ENCODE data around the gene APPBP2.
"Not testable (repeated sequence)": the region's sequence is repeated elsewhere in the genome, so short reads cannot be mapped to it uniquely, and the experiment has no call there.

The APPBP2 gene

DNA sequence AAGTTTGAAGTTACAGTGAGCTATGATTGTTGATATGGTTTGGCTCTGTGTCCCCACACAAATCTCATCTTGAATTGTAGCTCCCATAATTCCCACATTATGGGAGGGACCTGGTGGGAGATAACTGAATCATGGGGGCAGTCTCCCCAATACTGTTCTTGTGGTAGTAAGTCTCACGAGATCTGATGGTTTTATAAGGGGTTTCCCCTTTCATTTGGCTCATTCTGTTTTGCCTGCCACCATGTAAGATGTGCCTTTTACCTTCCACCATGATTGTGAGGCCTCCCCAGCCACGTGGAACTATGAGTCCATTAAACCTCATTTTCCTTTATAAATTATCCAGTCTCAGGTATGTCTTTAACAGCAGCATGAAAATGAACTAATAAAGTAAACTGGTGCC lies 35.4 kb downstream of the APPBP2 start:
- DNase-seq: not testable (repeated sequence)

DNA sequence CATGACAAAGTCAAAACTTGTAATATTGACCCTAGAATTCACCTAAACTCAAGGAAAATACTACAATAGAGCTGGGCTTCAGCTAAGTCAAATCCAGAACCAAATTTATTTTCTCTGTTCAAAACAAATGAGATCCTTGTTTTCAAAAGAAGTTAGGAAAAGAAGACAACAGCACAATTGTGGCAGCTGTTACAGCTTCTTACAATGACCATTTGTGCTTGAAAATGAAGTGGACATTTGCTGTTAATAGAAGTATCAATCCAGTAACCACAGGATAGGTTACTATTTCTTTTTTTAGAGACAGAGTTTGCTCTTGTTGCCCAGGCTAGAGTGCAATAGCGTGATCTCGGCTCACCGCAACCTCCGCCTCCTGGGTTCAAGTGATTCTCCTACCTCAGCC lies 44.4 kb downstream of the APPBP2 start:
- no peak for DNase-seq

DNA sequence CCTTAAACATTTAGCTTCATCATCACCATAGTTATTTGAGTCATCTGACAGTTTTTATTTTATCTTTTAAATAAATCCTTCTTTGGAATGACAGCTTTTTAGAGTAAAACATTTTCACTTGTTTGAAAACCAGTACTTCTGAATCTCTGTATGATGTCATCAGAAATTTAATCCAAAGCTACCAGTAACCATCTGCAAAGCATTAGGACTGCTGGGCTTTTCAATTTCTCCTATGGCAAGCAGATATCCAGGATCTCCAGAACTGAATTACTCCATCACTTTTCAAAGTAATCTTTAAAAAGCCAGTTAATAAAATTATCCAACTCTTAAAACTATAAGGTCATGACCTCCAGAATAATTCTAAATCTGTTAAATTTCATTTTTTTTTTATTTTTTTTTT lies 52.3 kb downstream of the APPBP2 start:
- no peak for DNase-seq

DNA sequence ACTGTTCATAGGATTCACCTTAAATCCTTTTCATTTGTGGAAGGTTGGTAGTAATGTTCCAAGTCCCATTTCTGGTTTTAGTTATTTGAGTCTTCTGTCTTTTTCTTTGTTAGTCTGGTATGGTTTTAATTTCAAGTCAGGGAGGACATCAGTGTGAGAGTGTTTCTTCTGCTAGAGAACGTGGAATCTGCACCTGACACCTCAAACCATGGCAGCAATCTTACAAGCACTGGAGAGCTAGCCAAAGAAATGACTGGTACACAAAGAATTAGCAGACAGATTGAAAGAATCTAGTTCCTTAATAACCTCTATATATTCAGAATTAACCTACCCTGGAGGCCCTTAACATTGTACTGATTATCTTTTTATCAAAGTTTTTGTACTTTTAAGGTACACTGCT lies 53.6 kb downstream of the APPBP2 start:
- no peak for DNase-seq

DNA sequence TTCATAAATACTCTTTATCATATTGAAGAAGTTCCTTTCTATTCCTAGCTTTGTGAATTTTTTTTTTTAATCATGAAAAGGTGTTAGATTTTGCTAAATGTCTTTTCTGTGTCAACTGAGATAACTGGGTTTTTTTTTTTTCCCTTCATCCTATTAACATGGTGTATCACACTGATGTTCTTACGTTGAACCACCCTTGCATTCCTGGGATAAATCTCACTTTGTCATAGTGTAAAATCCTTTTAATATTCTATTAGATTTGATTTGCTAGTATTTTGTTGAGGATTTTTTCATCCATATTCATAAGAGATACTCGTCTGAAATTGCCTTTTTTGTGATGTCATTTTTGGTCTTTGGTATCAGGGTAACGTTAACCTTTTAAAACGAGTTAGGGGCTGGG lies 54.6 kb downstream of the APPBP2 start:
- no peak for DNase-seq

- DNase-seq: no peak
Observed at GRCh38 chr17:60468371-60468770, 57.7 kb downstream of the APPBP2 start.

GRCh38 chr17:60464343-60464742 lies 61.7 kb downstream of the APPBP2 start:
- no peak for DNase-seq

GRCh38 chr17:60463157-60463835 lies 62.7 kb downstream of the APPBP2 start:
- no peak for DNase-seq

- DNase-seq: no peak
Observed at GRCh38 chr17:60461584-60461983, 64.5 kb downstream of the APPBP2 start.

- no peak for DNase-seq
Observed at GRCh38 chr17:60457148-60457547, 68.9 kb downstream of the APPBP2 start.

GRCh38 chr17:60455378-60455777 lies 70.7 kb downstream of the APPBP2 start:
- no peak for DNase-seq

GRCh38 chr17:60451965-60452364 lies 74.1 kb downstream of the APPBP2 start:
- no peak for DNase-seq

DNA sequence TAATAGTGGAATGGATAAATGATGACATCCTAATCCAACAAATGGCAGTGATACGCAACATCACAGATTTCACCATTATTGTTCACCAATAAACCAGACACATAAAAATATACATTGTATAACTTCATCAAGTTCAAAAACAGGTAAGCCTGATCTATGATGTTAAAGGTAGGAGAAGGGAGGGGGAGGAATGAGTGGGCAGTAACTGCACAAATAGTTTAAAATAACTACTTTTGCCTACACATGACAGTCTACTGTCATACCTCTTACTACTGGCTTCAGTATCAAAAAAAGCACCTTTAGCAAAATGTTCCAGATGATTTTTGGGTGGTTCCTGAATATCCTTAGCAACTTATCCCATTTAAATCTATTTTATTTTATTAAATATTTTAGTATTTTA lies 75.0 kb downstream of the APPBP2 start:
- no peak for DNase-seq

GRCh38 chr17:60447375-60447774 lies 78.7 kb downstream of the APPBP2 start:
- no peak for DNase-seq

- no peak for DNase-seq
Observed at GRCh38 chr17:60445144-60445543, 80.9 kb downstream of the APPBP2 start.

- no peak for DNase-seq
Observed at GRCh38 chr17:60443713-60444112, 82.3 kb downstream of the APPBP2 start.

DNA sequence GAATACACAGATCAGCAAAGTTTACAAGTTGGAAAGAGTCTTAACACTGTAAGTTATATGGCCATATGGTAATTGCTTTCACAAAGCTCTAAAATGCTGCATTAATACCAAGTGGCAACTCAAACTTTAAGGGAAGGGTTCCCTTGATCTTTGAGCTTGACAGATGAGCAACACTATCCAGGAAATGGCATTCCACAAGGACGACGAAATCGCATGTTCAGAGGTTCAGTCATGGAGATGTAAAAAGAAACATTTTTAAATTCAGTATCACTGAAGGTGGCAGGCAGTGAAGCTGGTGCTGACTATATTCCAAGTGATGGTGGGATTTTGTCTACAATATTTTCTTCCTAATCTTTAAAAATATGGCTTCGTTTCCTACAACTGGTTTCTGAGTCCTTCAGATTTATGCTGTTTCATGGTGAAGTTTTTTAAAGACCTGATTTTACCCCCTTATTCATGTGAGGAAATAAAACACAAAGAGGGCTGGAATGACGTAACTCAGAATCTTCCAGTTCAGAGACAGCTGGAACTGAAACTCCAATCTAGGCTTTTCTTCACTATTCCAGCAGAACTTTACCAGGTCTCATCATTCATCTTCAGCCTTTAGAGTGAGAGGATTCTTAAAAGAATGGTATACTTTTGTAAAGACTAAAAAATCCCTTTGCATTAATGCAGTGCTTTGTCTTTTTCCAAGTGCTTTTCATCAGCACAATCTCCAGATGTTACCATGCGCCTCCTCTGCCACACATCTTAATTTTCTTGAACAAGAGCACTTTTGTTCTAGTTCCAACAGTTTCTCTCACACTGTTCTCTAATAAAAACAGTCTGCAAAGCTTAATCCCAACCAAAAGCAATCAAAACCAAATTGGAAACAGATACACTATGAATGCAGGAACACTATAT lies 83.5 kb downstream of the APPBP2 start:
- no peak for DNase-seq

- no peak for DNase-seq
Observed at GRCh38 chr17:60439501-60439900, 86.5 kb downstream of the APPBP2 start.

GRCh38 chr17:60436676-60437075 lies 89.4 kb downstream of the APPBP2 start:
- no peak for DNase-seq

GRCh38 chr17:60435244-60436167 lies 90.5 kb downstream of the APPBP2 start:
- DNase-seq: peak; percentile 25 to 61

GRCh38 chr17:60433021-60433997 lies 92.7 kb downstream of the APPBP2 start:
- not testable (repeated sequence) for DNase-seq

DNA sequence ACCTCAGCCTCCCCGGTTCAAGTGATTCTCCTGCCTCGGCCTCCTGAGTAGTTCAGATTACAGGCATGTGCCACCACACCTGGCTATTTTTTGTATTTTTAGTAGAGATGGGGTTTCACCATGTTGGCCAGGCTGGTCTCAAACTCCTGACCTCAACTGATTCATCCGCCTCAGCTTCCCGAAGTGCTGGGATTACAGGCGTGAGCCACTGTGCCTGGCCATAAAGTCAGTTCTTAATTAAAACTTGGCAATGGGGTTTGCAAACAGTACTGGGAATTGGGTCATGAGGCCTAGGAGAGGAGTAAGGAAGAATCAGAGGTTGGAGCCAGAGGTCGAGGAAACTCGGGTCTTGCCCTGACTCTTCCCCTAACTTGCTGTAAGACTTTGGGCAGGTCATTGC lies 95.5 kb downstream of the APPBP2 start:
- DNase-seq: not testable (repeated sequence)

Measured in activated CD4-positive, alpha-beta T cell treated with anti-CD3 and anti-CD28 coated beads for 4 hours (primary cell).